ENCODE data around the gene NFYA. TPM values are rescaled to one million over a fixed set of nuclear protein-coding genes. Genes with fewer than 3 reads are reported as not detected.

The NFYA gene
- total RNA-seq, 1 experiment from 2014 or later, result 23.7 TPM

DNA sequence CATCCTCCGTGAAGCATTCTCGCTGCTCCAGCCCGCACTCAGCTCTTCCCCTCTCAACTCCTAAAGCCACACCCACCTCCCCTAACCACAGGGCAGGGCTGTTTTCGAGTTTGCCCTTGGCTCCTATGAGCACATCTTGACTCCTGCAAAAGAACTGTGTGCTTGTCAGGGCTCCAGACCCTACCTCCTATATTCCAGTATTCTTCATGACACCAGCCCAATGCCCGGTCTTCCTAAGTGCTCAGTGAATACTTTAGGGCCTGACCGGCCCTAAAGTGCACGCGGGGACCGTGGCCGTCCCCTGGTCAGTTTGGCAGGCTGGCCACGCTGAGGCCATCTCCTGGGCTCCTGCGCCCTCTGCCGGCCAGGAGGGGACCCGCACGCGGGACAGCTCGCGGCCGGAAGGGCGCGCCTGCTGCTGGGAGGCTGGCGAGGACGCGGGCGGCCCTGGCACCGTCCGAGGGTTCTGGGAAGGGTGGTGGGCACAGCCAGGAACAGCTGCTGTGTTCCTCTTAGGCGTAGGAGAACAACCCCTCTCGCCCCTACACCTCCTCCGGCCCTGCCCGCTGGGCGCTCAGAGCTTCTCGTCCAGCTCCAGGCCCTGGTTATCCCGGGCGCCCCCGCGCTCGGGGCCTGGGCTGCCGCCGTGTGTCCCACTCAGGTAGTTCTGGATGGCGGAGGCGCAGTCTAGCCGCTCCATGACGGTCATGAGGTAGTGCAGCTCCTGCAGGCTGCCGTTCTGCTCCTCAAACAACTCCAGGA, 44.8 kb upstream of the NFYA start:
- H3K36me3 Mint-ChIP-seq (ENCODE audit: insufficient read depth, unreplicated experiment), result no peaks in the 10 kb centered on the region
- H3K9me3 Mint-ChIP-seq (ENCODE audit: low read depth, unreplicated experiment), result no peaks in the 10 kb centered on the region
- peak; percentile 97 for TF ChIP-seq CTCF (IDR thresholded peaks at IDR 0.05; ENCODE audit: unreplicated experiment)
- no peak overlapping the region for H3K27ac Mint-ChIP-seq (ENCODE audit: unreplicated experiment)
- H3K4me1 Mint-ChIP-seq (ENCODE audit: low read depth, unreplicated experiment), result peaks cover 17% of the 10 kb centered on the region
- no peaks in the 10 kb centered on the region for H3K27me3 Mint-ChIP-seq (ENCODE audit: unreplicated experiment)
- H3K4me3 Mint-ChIP-seq (ENCODE audit: low read depth, unreplicated experiment), result no peak overlapping the region
- intact Hi-C loops (cut with micrococcal nuclease; ENCODE audit: unreplicated experiment), result loop anchor here (1.0 to 5.0 kb wide), 3 partner anchors 22 to 701 kb away; no protein-coding TSS in a partner anchor
- BruUV-seq (replicated peaks), result no TSS peak
- CTCF ChIA-PET, result interaction anchor here (0.6 to 1.5 kb wide), 11 partner anchors 8 to 154 kb away, joined by 3 to 9 read pairs (median 5); partner anchors contain the start of gene UNC5CL
- peak; percentile 90 for DNase-seq

DNA sequence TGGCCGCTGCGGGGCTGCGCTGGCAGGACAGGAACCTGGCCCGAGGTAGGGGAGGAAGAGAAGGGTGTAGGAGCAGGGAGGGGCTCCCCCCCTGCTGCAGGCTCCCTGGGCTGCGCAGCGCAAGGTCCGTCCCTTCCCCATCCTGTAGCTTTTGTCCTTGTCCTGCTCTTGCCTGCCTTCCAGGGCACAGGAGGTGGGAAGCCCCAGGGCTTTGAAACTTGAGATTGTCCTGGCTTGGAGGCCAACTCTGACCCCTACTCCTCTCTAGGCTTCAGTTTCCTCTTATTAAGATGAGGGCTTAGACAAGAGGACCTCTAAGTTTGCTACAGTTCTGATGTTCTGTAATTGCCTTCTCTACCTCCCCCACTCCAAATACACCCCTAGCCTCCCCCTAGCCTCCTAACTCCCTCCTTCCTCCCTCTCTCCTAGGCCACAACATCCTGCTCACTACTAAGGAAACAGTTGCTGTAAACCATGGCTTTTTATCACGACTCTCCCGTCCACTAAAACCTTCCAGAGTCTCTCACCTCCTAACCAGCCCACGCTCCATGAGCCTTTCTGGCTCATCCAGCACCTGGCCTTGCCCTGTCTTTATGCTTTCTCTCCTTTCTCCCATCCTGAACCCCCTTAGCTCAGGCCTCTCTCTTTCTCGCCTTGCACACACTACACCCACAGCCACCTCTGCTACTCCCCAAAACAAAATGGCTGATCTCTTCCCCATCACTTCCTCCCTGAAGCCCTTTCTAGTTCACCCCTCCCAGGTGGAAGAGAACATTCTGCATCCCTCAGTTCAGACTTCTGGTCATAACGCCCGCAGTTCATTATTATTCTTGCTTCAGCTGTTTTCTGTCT, 44.0 kb upstream of the NFYA start:
- Mint-ChIP-seq H3K36me3 (ENCODE audit: insufficient read depth, unreplicated experiment) (no peaks in the 10 kb centered on the region), H3K27me3 (ENCODE audit: unreplicated experiment) (no peaks in the 10 kb centered on the region), H3K9me3 (ENCODE audit: low read depth, unreplicated experiment) (no peaks in the 10 kb centered on the region), H3K4me3 (ENCODE audit: low read depth, unreplicated experiment) (no peak overlapping the region), H3K27ac (ENCODE audit: unreplicated experiment) (peak overlapping the region; percentile 1), H3K4me1 (ENCODE audit: low read depth, unreplicated experiment) (peaks cover 17% of the 10 kb centered on the region)
- BruUV-seq (replicated peaks), result no TSS peak
- CTCF ChIA-PET, result interaction anchor here (0.6 to 1.5 kb wide), 12 partner anchors 7 to 153 kb away, joined by 3 to 9 read pairs (median 4); partner anchors contain the start of gene UNC5CL
- no peak for TF ChIP-seq CTCF (IDR thresholded peaks at IDR 0.05; ENCODE audit: unreplicated experiment)
- intact Hi-C loops (cut with micrococcal nuclease; ENCODE audit: unreplicated experiment), result loop anchor here (1.0 to 5.0 kb wide), 3 partner anchors 22 to 701 kb away; no protein-coding TSS in a partner anchor
- no peak for DNase-seq

DNA sequence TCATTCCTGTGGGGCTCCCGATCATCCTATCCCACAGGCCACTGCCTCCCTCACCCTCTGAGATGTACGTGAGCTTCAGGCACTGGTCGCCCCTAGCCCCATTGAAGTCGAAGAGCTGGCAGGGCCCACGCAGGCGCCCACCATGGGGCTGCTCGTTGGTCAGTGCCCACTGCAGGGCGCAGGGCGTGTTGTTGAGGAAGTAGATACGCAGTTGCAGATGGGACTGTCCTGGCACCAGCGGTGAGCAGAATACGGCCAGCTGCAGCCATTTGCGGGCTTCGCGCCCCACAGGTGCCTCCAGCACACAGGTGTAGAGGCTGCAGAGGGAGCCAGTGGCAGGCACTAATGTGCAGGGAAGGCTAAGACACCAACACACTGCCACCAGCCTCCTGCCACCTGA, 39.9 kb upstream of the NFYA start:
- Mint-ChIP-seq H3K27ac (ENCODE audit: unreplicated experiment) (no peak overlapping the region), H3K4me3 (ENCODE audit: low read depth, unreplicated experiment) (no peak overlapping the region), H3K9me3 (ENCODE audit: low read depth, unreplicated experiment) (no peaks in the 10 kb centered on the region), H3K27me3 (ENCODE audit: unreplicated experiment) (no peaks in the 10 kb centered on the region), H3K36me3 (ENCODE audit: insufficient read depth, unreplicated experiment) (peaks cover 8% of the 10 kb centered on the region), H3K4me1 (ENCODE audit: low read depth, unreplicated experiment) (peaks cover 37% of the 10 kb centered on the region)
- no TSS peak for BruUV-seq (replicated peaks)
- TF ChIP-seq CTCF (IDR thresholded peaks at IDR 0.05; ENCODE audit: unreplicated experiment), result no peak
- CTCF ChIA-PET, result interaction anchor here (0.7 kb wide), 1 partner anchor 680 kb away, joined by 3 read pairs; no protein-coding TSS in a partner anchor
- DNase-seq, result no peak
- intact Hi-C loops (cut with micrococcal nuclease; ENCODE audit: unreplicated experiment), result no loop called here

GRCh38 chr6:41033776-41034175, 39.0 kb upstream of the NFYA start:
- DNase-seq, result no peak
- Mint-ChIP-seq H3K27me3 (ENCODE audit: unreplicated experiment) (no peaks in the 10 kb centered on the region), H3K27ac (ENCODE audit: unreplicated experiment) (no peak overlapping the region), H3K4me1 (ENCODE audit: low read depth, unreplicated experiment) (peaks cover 40% of the 10 kb centered on the region), H3K4me3 (ENCODE audit: low read depth, unreplicated experiment) (no peak overlapping the region), H3K36me3 (ENCODE audit: insufficient read depth, unreplicated experiment) (peaks cover 10% of the 10 kb centered on the region), H3K9me3 (ENCODE audit: low read depth, unreplicated experiment) (no peaks in the 10 kb centered on the region)
- no TSS peak for BruUV-seq (replicated peaks)
- intact Hi-C loops (cut with micrococcal nuclease; ENCODE audit: unreplicated experiment), result no loop called here
- CTCF ChIA-PET, result no interaction called here
- no peak for TF ChIP-seq CTCF (IDR thresholded peaks at IDR 0.05; ENCODE audit: unreplicated experiment)
